GM21390 (cell line): ENCODE results near the gene BEGAIN.
"Not testable (repeated sequence)": the region's sequence is repeated elsewhere in the genome, so short reads cannot be mapped to it uniquely, and the experiment has no call there.

Experiments used
- ATAC-seq: cut with Tn5 transposase; IDR thresholded peaks from one replicate; pipeline ENCODE4 v1.9.1; 2021; ENCODE audit not compliant: unreplicated experiment

Gene BEGAIN

DNA sequence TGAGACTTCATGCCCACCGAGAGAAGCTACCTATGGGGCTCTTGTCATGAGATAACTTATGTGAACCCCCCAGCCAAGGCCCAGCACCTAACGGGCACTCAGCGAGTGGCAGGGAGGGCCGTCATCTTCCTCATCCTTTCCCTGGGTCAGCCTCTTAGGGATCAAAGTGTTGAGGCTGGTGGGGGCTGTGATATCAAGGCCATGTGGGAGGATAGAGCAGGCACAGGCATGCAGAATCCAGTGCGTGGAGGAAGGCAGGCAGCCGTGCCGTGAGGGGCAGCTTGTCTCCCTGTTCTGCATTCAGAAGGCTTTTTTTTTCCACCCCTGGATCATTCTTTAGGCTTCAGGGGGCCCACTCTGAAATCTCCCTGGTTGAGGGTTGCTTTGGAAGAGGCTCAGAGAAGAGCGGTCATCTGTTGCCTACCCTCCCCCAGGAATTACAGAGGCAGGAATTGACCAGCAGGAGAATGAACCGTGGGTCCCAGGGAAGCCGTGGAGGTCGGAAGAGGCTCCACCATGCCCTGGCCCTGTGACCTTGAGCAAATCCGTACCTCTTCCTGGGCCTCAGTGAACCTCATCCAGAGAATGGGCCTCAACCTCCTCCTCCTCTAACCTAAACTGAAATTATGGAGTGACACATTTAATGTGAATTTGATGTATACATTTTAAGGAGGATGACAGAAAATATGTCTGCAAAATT, 62.8 kb downstream of the BEGAIN start:
- no peak for ATAC-seq

DNA sequence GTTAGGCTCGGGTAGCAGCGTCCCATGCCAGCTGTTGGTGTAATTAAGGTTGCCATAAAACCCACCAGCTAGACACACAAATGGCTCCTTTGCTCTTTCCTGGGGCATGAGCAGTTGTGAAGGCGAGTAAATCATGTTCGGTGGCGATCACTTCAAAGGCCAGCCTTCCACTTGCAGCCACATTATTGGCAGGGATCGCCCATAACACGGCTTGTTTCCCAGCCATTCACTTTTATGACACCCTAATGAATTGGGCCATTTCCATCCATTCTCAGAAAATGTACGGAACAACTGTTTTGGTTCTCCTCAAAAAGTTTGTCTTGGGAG, 63.4 kb downstream of the BEGAIN start:
- no peak for ATAC-seq

GRCh38 chr14:100523131-100523842, 63.9 kb downstream of the BEGAIN start:
- ATAC-seq, result no peak

DNA sequence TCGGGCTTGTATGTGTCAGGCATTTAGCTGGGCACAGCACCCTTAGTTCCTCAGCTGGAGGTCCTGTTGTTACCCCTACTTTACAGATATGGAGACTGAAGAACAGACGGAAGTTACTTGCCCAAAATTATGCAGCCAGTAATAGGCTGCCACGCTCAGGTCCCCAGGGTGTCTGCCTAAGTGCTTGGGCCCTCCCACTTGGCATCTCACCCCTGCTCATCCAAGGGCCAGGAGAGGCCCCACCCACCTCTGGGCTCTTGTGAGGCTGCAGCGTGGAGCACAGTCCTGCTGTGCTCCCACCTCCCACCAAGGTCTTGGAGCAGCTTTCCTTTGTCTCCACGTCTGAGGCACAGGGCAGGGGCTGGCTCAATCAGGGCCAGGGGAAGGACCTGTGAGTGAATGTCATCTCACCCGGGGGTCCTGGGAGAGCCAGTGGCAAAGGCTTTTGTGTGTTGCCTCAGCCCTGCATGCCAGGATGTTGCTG, 64.6 kb downstream of the BEGAIN start:
- no peak for ATAC-seq

- ATAC-seq, result not testable (repeated sequence)
Observed at GRCh38 chr14:100506053-100506452, 81.2 kb downstream of the BEGAIN start.

DNA sequence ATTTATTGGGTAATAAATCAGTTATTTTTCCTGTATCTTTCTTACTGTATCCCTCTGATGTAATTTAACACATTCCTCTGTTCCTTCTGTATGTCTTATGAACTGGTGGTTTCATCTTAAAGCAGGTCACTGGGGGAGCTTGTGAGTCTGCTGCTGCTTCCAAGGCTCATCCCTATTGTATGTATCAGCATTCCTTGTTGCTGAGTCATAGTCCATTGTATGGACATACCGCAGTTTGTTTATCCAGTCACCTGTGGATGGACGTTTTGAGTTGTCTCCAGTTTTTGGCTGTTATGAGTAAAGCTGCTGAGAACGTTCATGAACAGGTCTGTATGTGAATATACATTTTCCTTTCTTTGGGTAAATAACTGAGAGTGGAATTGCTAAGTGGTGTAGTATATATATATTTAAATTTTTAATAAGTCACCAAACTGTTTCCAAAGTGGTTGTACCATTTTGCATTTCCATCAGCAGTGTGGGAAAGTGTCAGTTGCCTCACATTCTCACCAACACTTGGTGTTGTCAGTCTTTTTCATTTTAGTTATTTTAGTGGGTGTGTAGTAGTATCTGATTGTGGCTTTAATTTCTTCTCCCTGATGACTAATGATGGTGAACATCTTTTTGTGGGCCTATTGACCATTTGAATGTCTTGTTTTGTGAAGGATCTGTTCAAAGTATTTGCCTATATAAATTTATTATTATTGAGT, 82.7 kb downstream of the BEGAIN start:
- ATAC-seq, result no peak

DNA sequence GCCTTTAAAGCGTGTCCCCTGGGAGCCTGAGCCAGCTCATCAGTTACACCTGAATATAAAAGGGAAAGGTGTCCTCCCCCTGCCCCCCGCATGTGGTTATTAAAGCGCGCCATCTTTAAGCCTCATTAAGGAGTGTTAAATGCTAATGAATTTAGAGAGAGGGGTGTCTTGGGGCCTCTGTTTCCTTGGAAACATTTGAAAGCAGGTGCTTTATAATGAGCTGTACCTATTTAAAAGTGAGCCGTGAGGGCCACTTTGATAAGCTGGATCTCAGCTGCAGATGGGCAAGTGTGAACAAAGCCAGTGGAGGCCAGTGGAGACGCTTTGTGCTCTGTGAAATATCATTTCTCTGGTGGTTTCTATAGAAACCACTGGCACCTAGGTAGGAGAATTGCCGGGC, 84.0 kb downstream of the BEGAIN start:
- ATAC-seq, result no peak

DNA sequence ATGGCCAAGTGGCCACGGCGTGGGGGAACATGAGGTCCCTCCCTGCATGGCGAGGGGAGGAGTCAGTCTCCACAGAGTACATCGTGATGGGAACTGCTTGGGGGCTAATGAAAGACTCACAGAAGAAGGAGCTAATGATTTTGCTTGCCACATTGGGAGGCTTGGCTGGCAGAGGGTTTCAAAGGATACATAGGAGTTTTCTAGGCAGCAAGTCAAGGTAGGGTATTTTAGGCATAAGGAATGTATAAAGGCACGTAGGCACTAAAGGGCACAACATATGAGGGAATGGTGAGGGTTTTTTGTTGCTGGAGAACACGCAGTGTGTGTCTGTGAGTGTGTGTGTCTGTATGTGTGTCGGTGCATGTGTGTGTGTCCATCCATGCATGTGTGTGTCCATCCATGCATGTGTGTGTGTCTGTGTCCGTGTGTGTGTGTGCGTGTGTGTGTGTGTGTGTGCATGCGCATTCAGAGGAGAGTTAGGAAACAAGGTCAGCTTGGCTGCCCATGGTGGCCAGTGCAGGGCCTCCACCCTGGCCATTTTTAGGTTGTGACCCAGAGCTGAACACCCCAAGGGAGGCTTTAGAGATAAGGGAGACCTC, 84.5 kb downstream of the BEGAIN start:
- no peak for ATAC-seq

- no peak for ATAC-seq
Observed at GRCh38 chr14:100500128-100500527, 87.1 kb downstream of the BEGAIN start.

DNA sequence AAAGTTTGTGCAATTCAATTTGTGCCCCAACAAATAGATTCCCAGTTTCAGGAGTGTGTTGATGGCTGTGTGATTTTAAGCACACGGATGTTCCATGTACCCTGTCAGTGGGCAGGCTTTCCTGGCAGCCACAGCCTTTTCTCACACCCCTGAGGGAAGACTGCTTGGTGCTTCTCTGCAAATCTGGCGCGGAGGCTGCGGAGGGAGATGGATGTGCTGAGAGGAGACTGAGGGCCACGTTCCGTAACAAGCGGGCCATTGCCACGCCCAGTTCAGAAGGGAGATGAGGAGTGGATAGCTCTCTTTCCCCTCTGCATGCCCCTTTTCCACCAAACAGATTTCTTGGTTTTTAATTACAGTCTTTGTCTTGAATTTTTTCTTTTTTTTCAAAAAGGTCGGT, 89.1 kb downstream of the BEGAIN start:
- no peak for ATAC-seq

- no peak for ATAC-seq
Observed at GRCh38 chr14:100495917-100496316, 91.3 kb downstream of the BEGAIN start.

- ATAC-seq, result no peak
Observed at GRCh38 chr14:100494645-100495044, 92.6 kb downstream of the BEGAIN start.

- ATAC-seq, result no peak
Observed at GRCh38 chr14:100490252-100490651, 97.0 kb downstream of the BEGAIN start.

DNA sequence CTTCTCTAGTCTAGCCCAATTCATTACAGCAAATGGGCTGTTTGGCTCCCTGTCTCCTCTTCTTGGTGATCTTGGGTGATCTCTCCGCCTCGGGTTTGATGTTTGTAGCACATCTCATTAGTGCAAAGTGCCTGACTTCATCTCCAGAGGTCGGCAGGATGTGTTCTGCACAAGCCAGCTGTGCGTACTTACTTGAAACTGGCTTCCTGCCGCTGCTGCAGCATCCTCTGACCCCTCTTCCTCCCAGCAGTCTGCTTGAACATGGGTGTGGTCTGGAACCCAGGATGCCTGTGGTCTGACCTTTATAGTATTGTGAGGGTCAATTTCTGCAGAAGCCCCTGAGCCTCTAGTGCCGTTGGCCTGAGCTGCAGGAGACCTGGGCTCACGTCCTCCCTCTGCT, 99.2 kb downstream of the BEGAIN start:
- no peak for ATAC-seq

DNA sequence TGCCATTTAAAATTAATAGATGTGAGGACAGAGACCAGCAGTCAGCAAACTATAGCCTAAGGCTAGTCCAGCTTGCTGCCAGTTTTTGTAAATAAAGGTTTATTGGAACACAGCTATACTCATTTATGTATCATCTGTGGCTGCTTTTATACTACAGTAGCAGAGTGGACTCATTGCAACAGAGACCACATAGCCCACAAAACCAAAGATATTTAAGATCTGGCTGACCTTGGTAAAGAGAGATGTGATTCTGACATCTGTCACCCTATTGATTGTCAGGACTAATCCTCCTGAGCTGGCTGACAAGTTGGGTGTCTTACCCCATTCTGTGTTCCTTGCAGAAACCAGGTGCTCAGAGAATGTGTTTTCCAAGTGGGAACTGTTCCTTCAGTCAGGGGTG, 99.9 kb downstream of the BEGAIN start:
- no peak for ATAC-seq
